ENCODE data around the gene PTPRK. TPM values are rescaled to one million over a fixed set of nuclear protein-coding genes. Genes with fewer than 3 reads are reported as not detected.

Gene PTPRK
- total RNA-seq, 1 donor from 2014 or later, result 438 TPM

DNA sequence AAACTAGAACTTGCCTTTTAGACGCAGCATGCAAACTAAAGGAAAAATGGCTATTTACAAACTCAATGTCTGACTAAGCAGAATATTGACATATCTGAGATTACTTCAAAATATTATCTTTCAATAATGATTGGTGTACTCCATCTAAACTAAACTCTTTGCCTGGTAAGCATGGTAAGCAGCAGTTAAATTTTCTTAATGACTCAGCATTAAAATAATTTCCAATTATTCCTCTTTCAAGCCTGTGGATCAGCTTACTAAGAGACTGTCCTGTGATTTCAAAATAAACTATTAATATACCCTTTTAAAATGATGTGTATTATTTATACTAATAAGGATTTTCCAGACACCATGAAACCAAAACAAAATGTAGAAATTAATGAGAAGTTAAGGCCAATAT lies 392.7 kb downstream of the PTPRK start:
- no peak for DNase-seq

DNA sequence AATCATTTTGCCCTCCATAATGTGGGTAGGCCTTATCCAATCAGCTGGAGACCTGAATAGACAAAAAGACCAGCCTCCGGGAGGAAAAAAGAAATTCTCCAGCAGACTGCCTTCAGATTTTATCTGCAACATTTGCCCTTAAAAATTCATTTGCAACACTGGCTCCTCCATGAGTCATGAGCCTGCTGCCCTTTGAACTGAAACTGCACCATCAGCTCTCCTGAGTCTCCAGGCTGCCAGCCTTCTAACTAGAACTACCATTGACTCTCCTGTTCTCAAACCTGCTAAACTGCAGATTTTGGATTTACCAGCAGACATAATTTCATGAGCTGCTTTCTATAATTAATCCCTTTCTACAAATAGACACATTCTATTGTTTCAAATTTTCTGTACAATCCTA lies 395.7 kb downstream of the PTPRK start:
- no peak for DNase-seq

DNA sequence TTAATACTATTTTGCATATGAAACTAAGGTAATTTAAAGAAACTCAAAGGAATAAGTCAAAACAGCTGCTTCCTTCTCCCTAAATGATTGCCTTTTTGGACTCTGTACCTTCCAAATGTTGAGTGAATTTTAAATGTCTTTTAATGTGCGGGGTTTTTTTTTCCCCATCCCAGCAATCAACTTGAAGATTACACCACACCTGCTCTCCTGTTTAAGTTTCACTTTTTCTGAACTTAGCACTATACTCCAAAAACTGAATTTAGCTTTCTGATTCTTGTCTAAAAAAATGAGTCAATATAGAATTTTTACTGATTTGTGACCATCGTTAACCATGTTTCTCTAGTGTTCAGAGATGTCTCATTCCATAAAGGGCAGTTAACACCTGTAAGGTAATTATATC lies 398.8 kb downstream of the PTPRK start:
- DNase-seq, result no peak

GRCh38 chr6:128121190-128121589 lies 399.2 kb downstream of the PTPRK start:
- no peak for DNase-seq

DNA sequence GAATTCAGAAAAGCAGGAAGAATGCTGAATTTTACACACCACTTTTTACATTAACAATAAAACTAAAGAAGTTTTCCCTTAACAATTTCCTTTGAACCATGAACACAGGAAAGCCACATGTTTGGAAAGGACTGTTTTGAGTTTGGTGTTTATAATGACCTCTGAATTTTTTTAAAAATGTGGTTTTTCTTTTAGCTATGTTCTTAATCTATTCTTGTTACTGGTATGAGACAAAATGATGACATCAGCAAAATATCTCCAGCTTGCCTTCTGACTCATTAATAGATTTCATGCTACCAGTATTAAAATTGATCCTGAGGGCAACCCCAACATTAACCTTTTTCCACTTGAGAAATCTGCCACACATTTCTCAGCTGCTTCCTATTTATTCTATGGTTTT lies 402.0 kb downstream of the PTPRK start:
- no peak for DNase-seq

- no peak for DNase-seq
Observed at GRCh38 chr6:128117916-128118315, 402.5 kb downstream of the PTPRK start.

DNA sequence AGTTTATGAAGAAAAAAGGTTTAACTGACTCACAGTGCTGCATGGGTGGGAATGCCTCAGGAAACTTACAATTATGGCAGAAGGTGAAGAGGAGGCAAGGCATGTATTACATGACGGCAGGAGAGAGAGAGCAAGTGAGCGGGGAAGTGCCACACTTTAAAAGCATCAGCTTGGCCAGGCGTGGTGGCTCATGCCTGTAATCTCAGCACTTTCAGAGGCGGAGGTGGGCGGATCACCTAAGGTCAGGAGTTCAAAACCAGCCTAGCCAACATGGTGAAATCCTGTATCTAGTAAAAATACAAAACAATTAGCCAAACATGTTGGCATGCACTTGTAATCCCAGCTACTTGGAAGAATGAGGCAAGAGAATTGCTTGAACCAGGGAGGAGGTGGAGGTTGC lies 406.2 kb downstream of the PTPRK start:
- no peak for DNase-seq

GRCh38 chr6:128112494-128112893 lies 407.9 kb downstream of the PTPRK start:
- DNase-seq, result no peak

- no peak for DNase-seq
Observed at GRCh38 chr6:128111096-128111495, 409.3 kb downstream of the PTPRK start.

DNA sequence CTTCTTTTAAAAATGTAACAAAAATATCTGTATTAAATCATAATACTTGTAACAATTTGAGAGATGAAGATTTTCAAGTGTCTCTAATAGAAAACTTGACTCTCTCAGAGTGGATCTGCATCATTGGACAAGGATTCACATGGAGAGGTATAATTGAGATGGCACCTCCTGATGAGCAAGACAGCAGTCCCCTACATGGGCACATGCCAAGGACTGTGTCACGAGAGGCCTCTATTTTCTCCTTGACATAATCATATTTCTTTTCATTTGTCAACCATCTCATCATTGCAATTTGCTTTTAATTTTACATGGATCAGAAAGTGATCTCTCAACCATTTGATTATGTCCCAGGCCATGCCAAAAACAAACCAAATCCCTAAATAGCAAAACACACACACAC lies 412.7 kb downstream of the PTPRK start:
- DNase-seq, result no peak

DNA sequence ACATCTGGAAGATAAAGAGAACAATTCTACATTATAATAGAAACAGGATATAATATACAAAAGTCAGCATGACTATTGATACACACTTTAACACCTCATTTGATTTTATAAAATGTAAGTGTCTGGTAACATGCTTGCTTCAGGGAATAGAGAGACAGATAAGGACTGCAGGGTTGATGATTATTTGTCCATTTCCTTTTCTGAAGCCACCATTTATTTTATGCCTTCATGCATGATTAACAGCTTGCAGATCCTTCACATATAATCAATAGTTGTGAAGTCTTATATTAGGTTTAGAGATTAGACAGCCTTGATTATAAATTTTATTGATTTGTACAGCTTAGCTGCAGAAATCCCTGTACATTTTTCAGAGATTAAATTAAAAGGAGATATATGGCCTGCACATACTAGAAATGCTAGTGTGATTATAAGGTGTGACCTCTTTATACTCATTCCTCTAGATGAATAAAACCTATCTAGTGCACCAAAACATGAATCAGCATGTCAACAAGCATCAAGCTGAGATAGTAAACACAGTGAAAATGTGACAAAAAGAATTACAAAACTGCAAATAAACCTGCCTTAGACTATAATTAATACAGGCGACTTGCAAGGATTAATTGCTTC lies 420.7 kb downstream of the PTPRK start:
- no peak for DNase-seq

- no peak for DNase-seq
Observed at GRCh38 chr6:128098000-128098581, 422.3 kb downstream of the PTPRK start.

GRCh38 chr6:128097009-128097408 lies 423.4 kb downstream of the PTPRK start:
- no peak for DNase-seq

DNA sequence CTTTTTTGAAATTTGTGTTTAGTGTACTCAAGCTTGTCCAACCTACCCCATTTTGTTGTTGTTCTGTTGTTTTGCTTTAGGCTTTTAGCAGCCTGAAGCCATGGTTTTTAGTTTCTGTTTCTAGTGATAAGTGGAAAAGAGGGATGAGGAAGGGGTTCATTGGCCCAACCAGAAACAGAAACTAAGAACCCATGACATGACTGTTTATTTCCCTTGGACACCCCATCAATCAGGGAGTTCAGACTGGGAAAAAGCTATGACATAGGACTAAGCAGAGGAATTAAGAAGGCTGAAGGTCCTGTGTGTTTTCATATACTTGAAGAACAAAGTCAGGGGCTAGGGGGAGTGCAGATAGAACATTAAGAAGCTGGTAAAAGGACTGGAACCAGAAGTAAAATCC lies 425.0 kb downstream of the PTPRK start:
- DNase-seq, result no peak

GRCh38 chr6:128079021-128079420 lies 441.4 kb downstream of the PTPRK start:
- no peak for DNase-seq

GRCh38 chr6:128078276-128078675 lies 442.1 kb downstream of the PTPRK start:
- no peak for DNase-seq

- DNase-seq, result no peak
Observed at GRCh38 chr6:128076843-128077242, 443.6 kb downstream of the PTPRK start.

- no peak for DNase-seq
Observed at GRCh38 chr6:128074567-128074966, 445.8 kb downstream of the PTPRK start.

GRCh38 chr6:128073389-128073788 lies 447.0 kb downstream of the PTPRK start:
- DNase-seq, result no peak

DNA sequence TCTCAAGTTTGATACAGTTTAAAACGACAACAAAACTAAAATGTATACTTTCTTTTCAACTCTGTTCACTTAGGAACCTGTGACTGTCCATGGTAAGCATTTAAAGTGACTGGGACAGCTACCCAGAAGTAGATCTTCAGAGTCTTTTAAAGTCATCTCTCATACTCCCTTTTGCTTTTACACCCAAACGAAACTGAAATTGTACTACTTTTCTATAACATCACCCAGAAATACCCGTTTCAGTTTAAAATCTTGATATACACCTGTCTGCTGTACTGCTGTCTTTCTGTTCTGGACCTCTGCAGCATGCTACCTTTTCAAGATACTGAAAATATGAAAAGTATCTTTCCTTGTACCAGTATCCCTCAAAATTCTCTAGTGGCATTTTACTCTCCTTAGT lies 449.2 kb downstream of the PTPRK start:
- DNase-seq, result no peak

DNA sequence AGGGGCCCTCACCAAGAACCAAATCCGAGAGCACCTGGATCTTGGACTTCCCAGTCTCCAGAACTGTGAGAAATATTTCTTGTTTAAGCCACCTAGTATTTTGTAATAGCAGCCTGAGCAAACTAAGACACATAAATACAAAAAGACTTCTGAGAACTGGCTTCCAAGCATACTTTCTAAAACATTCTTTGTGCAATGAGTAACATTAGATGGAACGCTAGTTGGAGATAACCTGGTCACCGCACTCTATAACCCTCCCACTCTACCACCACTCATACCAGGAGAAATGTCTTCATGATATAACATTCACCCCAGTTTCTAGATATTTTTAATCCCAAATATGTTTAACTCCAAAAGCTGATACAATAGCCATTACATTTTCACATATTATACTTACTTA lies 450.0 kb downstream of the PTPRK start:
- DNase-seq, result no peak

GRCh38 chr6:128069188-128069587 lies 451.2 kb downstream of the PTPRK start:
- no peak for DNase-seq

- no peak for DNase-seq
Observed at GRCh38 chr6:128068119-128068479, 452.3 kb downstream of the PTPRK start.

GRCh38 chr6:128067446-128068118 lies 452.8 kb downstream of the PTPRK start:
- no peak for DNase-seq

Measured in occipital lobe (tissue), 2 donors.